OCI-LY1 (cell line): ENCODE results near the gene TMCC1.

Source experiments
- H2AFZ ChIP-seq: fragments of 200-600 bp; sonication (generic), shearing (Covaris generic); 2 replicates; pipeline ENCODE4 v1.6.0; 2014; ENCODE audit warnings: antibody characterized with exemption, mild to moderate bottlenecking, low read length
- H3F3A ChIP-seq: fragments of 200-600 bp; sonication (generic), shearing (Covaris generic); 2 replicates; pipeline ENCODE4 v1.6.0; 2014; ENCODE audit warnings: mild to moderate bottlenecking, antibody characterized with exemption, low read length, moderate library complexity; ENCODE audit not compliant: insufficient read depth
- H3K27ac ChIP-seq: fragments of 200-600 bp; sonication (generic); 2 replicates; pipeline ENCODE4 v1.5.1; 2014; ENCODE audit warnings: low read length, mixed run types, mild to moderate bottlenecking, low read depth; ENCODE audit not compliant: poor library complexity, severe bottlenecking
- H3K27me3 ChIP-seq: fragments of 200-600 bp; sonication (generic); 2 replicates; pipeline ENCODE4 v1.6.0; 2014; ENCODE audit warnings: antibody characterized with exemption, mild to moderate bottlenecking, low read length, moderate library complexity; ENCODE audit not compliant: insufficient read depth
- H3K36me3 ChIP-seq: fragments of 200-600 bp; sonication (generic); 2 replicates; pipeline ENCODE4 v1.6.1; 2014; ENCODE audit warnings: mild to moderate bottlenecking, antibody characterized with exemption, low read length, moderate library complexity, mixed read lengths; ENCODE audit not compliant: insufficient read depth
- H3K4me1 ChIP-seq: fragments of 200-600 bp; sonication (generic); 2 replicates; pipeline ENCODE4 v1.5.1; 2014; ENCODE audit warnings: mild to moderate bottlenecking, low read length, moderate library complexity; ENCODE audit not compliant: insufficient read depth, severe bottlenecking
- H3K4me2 ChIP-seq: fragments of 200-600 bp; sonication (generic), shearing (Covaris generic); 2 replicates; pipeline ENCODE4 v1.6.1; 2014; ENCODE audit warnings: low read length
- H3K4me3 ChIP-seq: fragments of 200-600 bp; sonication (generic); 2 replicates; pipeline ENCODE4 v1.5.1; 2014; ENCODE audit warnings: low read length, low read depth, mild to moderate bottlenecking, mixed read lengths; ENCODE audit not compliant: poor library complexity, severe bottlenecking
- H3K79me2 ChIP-seq: fragments of 200-600 bp; shearing (Covaris generic); 2 replicates; pipeline ENCODE4 v1.6.1; 2016; ENCODE audit warnings: mixed run types, low read length, mixed read lengths; ENCODE audit not compliant: insufficient read depth
- H3K9ac ChIP-seq: fragments of 200-600 bp; sonication (generic), shearing (Covaris generic); 2 replicates; pipeline ENCODE4 v1.6.1; 2014; ENCODE audit warnings: mild to moderate bottlenecking, low read length, mixed read lengths
- H3K9me2 ChIP-seq: fragments of 200-600 bp; sonication (generic), shearing (Covaris generic); 2 replicates; pipeline ENCODE4 v1.6.1; 2014; ENCODE audit warnings: low read depth, mild to moderate bottlenecking, low read length, mixed read lengths
- H3K9me3 ChIP-seq: fragments of 200-600 bp; shearing (Covaris generic); 2 replicates; pipeline ENCODE4 v1.6.1; 2014; ENCODE audit warnings: low read length, mixed read lengths
- H4K20me1 ChIP-seq: fragments of 200-600 bp; sonication (generic), shearing (Covaris generic); 2 replicates; pipeline ENCODE4 v1.6.0; 2016; ENCODE audit warnings: mild to moderate bottlenecking, low read length; ENCODE audit not compliant: insufficient read depth
- EZH2 ChIP-seq: fragments of 200-600 bp; sonication (generic), shearing (Covaris generic); IDR thresholded peaks from 2 replicates; pipeline ENCODE4 v1.8.0; 2017; ENCODE audit warnings: borderline replicate concordance, mixed run types, mild to moderate bottlenecking, antibody characterized with exemption, low read length, moderate library complexity, mixed read lengths
- TF ChIP-seq, protein P1 (sequence below): fragments of 200-600 bp; sonication (generic), shearing (Covaris generic); IDR thresholded peaks from 2 replicates; pipeline ENCODE4 v1.5.1; 2017; ENCODE audit warnings: mild to moderate bottlenecking, antibody characterized with exemption, low read length, moderate library complexity, mixed read lengths

TMCC1 gene

DNA sequence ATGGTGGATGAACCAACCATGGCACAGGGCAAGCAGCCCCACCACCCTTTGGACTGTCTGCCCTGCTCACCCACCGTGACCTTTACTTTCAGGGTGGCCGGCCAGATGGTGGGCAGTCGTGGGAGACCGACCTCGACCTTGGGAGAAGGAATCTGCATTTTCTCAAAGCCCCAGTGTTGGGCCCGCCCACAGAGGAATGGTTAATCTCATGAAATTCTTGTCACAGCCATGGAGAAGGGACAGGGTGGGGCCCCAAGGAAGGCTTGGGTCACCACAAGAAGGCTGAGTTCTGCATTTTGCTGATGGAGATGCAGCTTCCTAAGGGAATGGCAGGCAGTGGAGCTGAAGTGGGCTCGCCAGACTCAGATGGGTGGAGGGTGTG lies 290.0 kb downstream of the TMCC1 start:
- no peak overlapping the region for H3K4me2 ChIP-seq
- no peaks in the 10 kb centered on the region for H4K20me1 ChIP-seq
- no peaks in the 10 kb centered on the region for H3K79me2 ChIP-seq
- TF ChIP-seq, protein P1, sequence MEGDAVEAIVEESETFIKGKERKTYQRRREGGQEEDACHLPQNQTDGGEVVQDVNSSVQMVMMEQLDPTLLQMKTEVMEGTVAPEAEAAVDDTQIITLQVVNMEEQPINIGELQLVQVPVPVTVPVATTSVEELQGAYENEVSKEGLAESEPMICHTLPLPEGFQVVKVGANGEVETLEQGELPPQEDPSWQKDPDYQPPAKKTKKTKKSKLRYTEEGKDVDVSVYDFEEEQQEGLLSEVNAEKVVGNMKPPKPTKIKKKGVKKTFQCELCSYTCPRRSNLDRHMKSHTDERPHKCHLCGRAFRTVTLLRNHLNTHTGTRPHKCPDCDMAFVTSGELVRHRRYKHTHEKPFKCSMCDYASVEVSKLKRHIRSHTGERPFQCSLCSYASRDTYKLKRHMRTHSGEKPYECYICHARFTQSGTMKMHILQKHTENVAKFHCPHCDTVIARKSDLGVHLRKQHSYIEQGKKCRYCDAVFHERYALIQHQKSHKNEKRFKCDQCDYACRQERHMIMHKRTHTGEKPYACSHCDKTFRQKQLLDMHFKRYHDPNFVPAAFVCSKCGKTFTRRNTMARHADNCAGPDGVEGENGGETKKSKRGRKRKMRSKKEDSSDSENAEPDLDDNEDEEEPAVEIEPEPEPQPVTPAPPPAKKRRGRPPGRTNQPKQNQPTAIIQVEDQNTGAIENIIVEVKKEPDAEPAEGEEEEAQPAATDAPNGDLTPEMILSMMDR = no peak
- TF ChIP-seq EZH2 = no peak
- H3F3A ChIP-seq = no peaks in the 10 kb centered on the region
- no peak overlapping the region for H3K27ac ChIP-seq
- H3K9me3 ChIP-seq = no peaks in the 10 kb centered on the region
- no peak overlapping the region for H3K9ac ChIP-seq
- H3K4me3 ChIP-seq = no peak overlapping the region
- H3K36me3 ChIP-seq = no peaks in the 10 kb centered on the region
- no peaks in the 10 kb centered on the region for H3K9me2 ChIP-seq
- peaks cover 17% of the 10 kb centered on the region for H3K4me1 ChIP-seq
- peaks cover 12% of the 10 kb centered on the region for H3K27me3 ChIP-seq
- H2AFZ ChIP-seq = no peak overlapping the region

DNA sequence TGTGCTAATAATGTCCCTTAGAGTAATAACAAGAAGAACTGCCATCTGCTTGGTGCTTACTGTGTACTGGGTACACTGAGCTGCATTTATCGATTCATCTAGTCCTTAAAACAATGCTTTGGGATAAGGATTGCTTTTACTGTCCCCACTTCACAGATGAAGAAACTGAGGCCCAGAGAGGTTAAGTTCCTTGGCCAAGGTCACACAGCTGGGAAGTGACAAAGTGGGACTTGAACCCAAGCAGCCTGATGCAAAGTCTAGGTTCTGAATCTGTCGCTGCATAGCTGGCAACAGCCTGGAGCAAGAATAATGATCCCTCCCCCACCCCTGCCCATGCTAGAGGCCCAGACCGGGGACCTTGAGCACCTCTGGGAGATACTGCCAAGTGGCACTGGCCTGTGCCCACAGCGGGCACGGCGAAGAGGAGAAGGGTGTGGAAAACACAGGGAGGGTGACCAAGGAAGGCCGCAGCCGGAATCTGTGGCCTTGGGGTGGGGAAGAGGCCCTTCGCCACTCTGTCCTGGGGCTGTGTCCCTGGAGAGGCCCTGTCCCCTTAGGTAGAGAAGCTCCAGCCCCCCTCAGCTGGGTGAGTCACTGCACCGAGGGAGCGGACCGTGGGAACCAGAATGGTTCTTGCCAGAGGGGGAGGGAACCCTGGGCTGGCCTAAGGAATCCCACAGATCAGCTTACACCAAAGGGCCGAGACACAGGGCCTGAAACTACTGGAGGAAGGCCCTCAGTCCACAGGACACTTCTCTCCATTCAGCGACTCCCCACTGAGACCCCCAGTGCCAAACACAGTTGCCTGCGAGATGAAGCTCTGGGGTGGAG lies 290.6 kb downstream of the TMCC1 start:
- H3K36me3 ChIP-seq = no peaks in the 10 kb centered on the region
- no peaks in the 10 kb centered on the region for H3K9me2 ChIP-seq
- H3F3A ChIP-seq = no peaks in the 10 kb centered on the region
- H4K20me1 ChIP-seq = no peaks in the 10 kb centered on the region
- peaks cover 17% of the 10 kb centered on the region for H3K4me1 ChIP-seq
- H3K9me3 ChIP-seq = no peaks in the 10 kb centered on the region
- H2AFZ ChIP-seq = no peak overlapping the region
- TF ChIP-seq EZH2 = no peak
- TF ChIP-seq, protein P1 = no peak
- H3K4me3 ChIP-seq = no peak overlapping the region
- H3K27ac ChIP-seq = no peak overlapping the region
- peaks cover 15% of the 10 kb centered on the region; the same call in 1 of the 2 replicates for H3K27me3 ChIP-seq
- no peak overlapping the region for H3K4me2 ChIP-seq
- no peak overlapping the region for H3K9ac ChIP-seq
- H3K79me2 ChIP-seq = no peaks in the 10 kb centered on the region

DNA sequence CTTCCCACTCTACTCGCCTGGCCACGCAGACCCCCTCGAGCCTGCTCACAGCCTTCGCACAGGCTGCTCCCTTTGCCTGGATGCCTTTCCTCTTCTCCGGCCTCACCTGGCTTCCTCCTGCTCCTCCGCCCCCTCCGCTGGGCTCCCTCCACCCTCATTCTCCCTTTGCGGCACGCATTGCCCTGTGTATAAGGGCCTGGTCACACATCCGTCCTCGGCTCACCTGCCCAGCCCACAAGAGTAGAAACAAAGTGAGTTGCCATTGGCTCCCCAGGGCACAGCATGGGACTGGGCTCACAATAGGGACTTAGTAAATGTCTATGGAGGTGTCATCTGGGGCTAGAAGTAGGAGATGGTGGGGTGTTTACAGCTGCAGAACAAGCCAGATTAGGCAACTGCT lies 291.2 kb downstream of the TMCC1 start:
- Histone ChIP-seq H3K9me3 (no peaks in the 10 kb centered on the region), H3K4me3 (no peak overlapping the region), H3K27me3 (peaks cover 12% of the 10 kb centered on the region; the same call in 1 of the 2 replicates), H3K79me2 (no peaks in the 10 kb centered on the region), H3K9ac (no peak overlapping the region), H3K27ac (no peak overlapping the region), H3F3A (no peaks in the 10 kb centered on the region), H4K20me1 (no peaks in the 10 kb centered on the region), H3K36me3 (no peaks in the 10 kb centered on the region), H3K4me2 (no peak overlapping the region), H3K9me2 (no peaks in the 10 kb centered on the region), H3K4me1 (peaks cover 16% of the 10 kb centered on the region), H2AFZ (no peak overlapping the region)
- TF ChIP-seq EZH2 = no peak
- TF ChIP-seq, protein P1 = no peak
